PFSK-1 (cell line): Measurements from ENCODE around the gene ZFC3H1.

Source experiments
- POLR2AphosphoS5 ChIP-seq: IDR thresholded peaks from 2 replicates; pipeline ENCODE4 v1.6.1; 2012; ENCODE audit warnings: low read depth, mild to moderate bottlenecking, control low read depth, low read length, moderate library complexity
- TAF1 ChIP-seq: IDR thresholded peaks from 2 replicates; pipeline ENCODE4 v1.6.1; 2012; ENCODE audit warnings: low read length, control low read depth, borderline replicate concordance; ENCODE audit not compliant: insufficient read depth
- TF ChIP-seq, protein P1 (sequence below), 2 experiments: IDR thresholded peaks; 2 replicates each; pipeline versions ENCODE4 v1.6.1 to v1.8.0; 2011 to 2012; ENCODE audit warnings: low read depth in 2 of 2, low read length in 2 of 2, control low read depth in 1 of 2, inconsistent platforms in 1 of 2, mild to moderate bottlenecking in 1 of 2, moderate library complexity in 1 of 2; ENCODE audit not compliant: insufficient read depth in 1 of 2

DNA sequence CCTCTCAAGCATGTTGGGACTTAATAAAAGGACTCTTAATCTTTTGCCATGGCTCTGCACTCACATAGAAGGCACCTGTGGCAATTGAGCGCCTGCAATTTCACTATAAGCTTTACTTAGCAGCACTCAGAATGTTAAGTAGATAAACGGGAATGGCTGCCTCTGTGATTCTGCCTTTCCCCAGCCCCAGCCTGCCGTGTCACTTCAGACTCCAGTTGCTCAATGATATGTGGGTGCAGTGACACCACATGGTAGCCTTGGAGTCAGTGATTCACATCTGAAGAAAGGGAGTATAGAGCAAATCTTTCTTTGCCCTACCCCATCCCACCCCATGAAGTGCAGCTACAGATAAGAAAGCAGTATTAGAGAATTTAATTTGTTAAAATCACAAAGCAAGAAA lies 96.1 kb downstream of the ZFC3H1 start:
- TF ChIP-seq, protein P1, sequence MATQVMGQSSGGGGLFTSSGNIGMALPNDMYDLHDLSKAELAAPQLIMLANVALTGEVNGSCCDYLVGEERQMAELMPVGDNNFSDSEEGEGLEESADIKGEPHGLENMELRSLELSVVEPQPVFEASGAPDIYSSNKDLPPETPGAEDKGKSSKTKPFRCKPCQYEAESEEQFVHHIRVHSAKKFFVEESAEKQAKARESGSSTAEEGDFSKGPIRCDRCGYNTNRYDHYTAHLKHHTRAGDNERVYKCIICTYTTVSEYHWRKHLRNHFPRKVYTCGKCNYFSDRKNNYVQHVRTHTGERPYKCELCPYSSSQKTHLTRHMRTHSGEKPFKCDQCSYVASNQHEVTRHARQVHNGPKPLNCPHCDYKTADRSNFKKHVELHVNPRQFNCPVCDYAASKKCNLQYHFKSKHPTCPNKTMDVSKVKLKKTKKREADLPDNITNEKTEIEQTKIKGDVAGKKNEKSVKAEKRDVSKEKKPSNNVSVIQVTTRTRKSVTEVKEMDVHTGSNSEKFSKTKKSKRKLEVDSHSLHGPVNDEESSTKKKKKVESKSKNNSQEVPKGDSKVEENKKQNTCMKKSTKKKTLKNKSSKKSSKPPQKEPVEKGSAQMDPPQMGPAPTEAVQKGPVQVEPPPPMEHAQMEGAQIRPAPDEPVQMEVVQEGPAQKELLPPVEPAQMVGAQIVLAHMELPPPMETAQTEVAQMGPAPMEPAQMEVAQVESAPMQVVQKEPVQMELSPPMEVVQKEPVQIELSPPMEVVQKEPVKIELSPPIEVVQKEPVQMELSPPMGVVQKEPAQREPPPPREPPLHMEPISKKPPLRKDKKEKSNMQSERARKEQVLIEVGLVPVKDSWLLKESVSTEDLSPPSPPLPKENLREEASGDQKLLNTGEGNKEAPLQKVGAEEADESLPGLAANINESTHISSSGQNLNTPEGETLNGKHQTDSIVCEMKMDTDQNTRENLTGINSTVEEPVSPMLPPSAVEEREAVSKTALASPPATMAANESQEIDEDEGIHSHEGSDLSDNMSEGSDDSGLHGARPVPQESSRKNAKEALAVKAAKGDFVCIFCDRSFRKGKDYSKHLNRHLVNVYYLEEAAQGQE (IDR thresholded peaks at IDR 0.05; ENCODE audit: insufficient read depth in 1 of 2, low read depth in 2 of 2, low read length in 2 of 2), result no peak
- TF ChIP-seq TAF1 (no peak), POLR2AphosphoS5 (no peak)
